ENCODE data around the gene SCAF8.
"Not testable (repeated sequence)": the region's sequence is repeated elsewhere in the genome, so short reads cannot be mapped to it uniquely, and the experiment has no call there.

Gene SCAF8

GRCh38 chr6:154773610-154774089 is 40.4 kb downstream of the SCAF8 start:
- peak; percentile 22 for DNase-seq (ENCODE audit: insufficient read length, low spot score)
- peak; percentile 93 for FAIRE-seq

GRCh38 chr6:154779157-154779556 is 45.9 kb downstream of the SCAF8 start:
- DNase-seq (ENCODE audit: insufficient read length, low spot score); FAIRE-seq: not testable (repeated sequence)

DNA sequence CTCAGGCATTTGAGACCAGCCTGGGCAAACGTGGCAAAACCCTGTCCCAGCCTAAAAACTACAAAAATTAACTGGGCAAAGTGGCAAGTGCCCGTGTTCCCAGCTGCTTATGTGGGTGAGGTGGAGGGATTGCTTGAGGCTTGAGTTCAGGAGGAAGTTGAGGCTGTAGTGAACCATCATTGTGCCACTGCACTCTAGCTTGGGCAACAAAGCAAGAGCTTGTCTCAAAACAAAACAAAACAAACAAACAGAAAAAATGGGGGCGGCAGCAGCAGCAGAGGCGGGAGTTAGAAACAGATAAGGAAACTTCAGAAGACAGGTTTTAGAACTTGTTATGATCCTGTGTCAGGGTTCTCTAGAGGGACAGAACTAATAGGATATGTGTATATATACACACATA is 49.0 kb downstream of the SCAF8 start:
- FAIRE-seq: no peak

DNA sequence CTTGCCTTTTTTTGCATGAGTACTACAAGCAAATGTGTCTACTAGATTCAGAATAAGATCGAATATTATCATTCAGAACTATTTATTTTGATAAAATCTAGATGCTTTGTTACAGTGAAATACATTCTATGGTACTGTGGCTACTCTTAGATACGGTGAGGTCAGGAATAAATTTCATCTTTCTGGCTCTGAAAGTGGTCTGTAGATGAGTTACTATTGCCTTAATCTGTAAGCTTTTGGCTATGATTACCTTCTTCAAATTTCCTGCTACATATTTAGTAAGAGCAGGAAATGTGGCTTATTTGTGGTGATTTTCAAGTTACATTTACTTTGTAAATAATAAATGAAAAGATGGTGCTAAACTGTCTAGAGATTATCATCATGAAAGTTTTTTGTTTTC is 50.0 kb downstream of the SCAF8 start:
- no peak for DNase-seq (ENCODE audit: insufficient read length, low spot score)
- peak; percentile 62 for FAIRE-seq

More for the DNA sequence above, 49.0 kb downstream of the SCAF8 start:
- no peak for DNase-seq (ENCODE audit: insufficient read length, low spot score)

DNA sequence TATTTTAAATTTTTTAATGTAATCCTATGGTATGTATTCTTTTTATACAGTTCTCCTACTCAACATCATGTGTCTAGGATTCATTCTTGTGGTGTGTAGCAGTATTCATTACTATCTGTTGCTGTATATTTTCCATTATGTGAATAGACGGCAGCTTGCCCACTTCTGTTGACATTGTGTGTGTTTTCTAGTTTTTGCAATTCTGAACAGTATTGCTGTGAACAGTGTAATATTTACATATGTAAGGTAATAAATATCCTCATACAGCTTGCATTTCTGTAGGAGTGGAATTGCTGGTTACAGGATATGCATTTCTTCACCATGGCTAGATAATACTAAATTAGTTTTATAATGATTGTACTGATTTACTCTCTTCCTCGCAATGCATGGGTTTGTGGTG is 51.9 kb downstream of the SCAF8 start:
- no peak for FAIRE-seq

GRCh38 chr6:154786144-154786868 is 53.1 kb downstream of the SCAF8 start:
- FAIRE-seq (no peak), DNase-seq (ENCODE audit: insufficient read length, low spot score) (no peak)

More for the DNA sequence above, 51.9 kb downstream of the SCAF8 start:
- no peak for DNase-seq (ENCODE audit: insufficient read length, low spot score)

DNA sequence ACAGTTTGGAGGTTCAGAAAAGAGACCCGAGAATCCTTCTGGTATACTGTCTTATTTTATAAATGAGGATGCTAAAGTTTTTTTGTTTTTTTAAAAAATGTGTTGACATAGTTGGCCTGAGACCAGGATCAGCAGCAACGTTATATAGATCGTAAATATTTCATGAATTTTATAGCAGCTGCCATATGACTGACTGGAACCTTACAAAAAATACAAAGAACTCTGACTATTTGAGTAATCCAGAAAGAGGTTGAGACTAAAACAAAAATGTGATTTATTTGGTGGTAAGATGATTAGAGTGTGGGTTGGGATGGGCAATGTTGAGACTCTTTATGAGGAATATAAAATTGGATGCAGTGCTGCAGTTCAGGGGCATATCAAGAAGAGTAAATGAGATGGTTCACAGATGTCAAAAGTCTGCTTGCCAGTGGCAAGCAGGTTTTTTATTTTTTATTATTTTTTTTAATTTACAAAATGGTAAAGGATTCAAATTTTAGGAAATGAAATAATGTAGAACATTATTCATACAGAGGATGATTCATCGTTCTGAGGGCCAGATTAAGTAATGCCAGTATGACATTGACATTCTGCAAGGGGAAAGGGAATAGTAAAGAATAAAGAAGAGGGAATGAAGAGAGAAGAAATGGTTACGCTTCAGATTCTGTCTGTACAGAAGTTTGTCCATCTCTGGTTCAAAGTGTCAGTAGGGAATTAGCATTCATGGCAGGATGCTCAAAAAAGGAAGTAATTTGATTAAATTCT is 58.5 kb downstream of the SCAF8 start:
- no peak for FAIRE-seq
- no peak for DNase-seq (ENCODE audit: insufficient read length, low spot score)

DNA sequence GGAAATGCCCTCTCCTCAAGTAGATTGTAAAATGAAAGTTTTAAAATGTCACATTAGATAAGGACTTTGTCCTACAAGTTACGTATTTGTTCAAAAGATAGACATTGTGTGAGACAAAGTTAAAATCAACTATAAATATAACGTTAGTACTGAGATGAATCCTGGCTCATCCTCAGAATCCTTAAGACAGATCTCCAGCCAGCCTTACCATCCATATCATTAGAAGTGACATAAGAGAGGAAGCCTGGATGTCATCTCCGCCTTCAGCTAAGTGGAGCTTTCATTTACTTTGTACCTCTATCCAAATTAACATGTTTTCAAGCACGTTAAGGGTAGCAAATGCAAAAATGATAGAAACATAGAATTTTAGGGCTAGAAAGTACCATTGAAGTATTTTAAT is 59.1 kb downstream of the SCAF8 start:
- peak; percentile 67 for FAIRE-seq
- no peak for DNase-seq (ENCODE audit: insufficient read length, low spot score)

- DNase-seq (ENCODE audit: insufficient read length, low spot score) (no peak), FAIRE-seq (no peak)
These were observed 59.5 kb downstream of the SCAF8 start for GRCh38 chr6:154792761-154793160.

DNA sequence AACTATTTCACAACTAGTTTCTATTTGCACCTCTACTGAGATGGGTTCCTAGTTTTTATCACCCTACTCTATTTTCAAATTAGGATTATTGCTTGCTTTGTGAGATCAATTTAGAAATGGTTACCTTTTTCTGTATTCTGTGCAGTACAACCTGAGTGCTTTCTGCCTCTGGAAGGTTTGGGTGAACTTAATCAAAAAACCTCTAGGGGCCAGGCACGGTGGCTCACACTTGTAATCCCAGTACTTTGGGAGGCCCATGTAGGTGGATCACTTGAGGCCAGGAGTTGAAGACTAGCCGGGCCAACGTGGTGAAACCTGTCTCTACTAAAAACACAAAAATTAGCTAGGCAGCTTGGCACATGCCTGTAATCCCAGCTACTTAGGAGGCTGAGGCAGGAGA is 63.3 kb downstream of the SCAF8 start:
- FAIRE-seq: no peak

DNA sequence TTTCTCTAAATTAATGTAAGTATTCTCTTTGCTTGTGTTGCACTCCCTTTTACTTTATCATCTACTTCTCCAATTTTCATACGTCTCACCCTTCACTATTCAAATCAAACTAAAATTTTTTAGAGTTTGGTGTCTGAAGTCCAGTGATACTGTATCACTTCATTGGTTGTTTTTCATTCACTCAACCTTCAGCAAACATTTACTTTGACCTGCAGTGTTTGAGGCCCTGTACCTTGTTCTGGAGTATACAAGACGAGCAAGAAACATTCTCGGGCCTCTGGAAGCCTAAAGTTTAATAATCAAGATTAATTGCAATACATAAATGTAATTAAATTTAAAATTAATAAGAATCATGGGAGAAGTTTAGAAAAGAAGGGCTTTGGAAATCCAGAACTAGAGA is 64.6 kb downstream of the SCAF8 start:
- no peak for FAIRE-seq
- no peak for DNase-seq (ENCODE audit: insufficient read length, low spot score)

More for the DNA sequence above, 63.3 kb downstream of the SCAF8 start:
- DNase-seq (ENCODE audit: insufficient read length, low spot score): no peak

DNA sequence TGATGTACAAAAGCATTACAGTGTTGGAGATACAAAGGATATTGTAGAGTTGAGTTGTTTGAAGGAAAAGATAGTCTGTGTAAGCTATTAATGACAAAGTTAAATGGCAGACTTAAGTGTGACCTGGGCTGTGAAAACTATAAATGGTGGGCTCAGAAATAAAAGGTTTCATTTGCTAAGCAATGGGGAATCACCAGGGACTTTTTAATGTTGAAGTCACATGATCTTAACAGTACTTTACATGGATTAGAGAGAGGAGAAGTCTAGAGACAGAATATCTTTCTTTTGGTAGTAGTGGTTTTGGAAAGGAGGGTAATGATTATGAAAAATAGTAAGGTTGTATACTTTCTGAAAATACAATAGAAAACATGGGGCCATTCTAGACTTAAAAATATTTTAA is 67.1 kb downstream of the SCAF8 start:
- DNase-seq (ENCODE audit: insufficient read length, low spot score) (no peak), FAIRE-seq (peak; percentile 23)

- DNase-seq (ENCODE audit: insufficient read length, low spot score): no peak
- FAIRE-seq: peak; percentile 73
These were observed 72.2 kb downstream of the SCAF8 start for GRCh38 chr6:154805288-154805911.

- DNase-seq (ENCODE audit: insufficient read length, low spot score) (no peak), FAIRE-seq (no peak)
These were observed 73.6 kb downstream of the SCAF8 start for GRCh38 chr6:154806804-154807203.

- FAIRE-seq: peak; percentile 18
- not testable (repeated sequence) for DNase-seq (ENCODE audit: insufficient read length, low spot score)
These were observed 78.4 kb downstream of the SCAF8 start for GRCh38 chr6:154811663-154812062.

GRCh38 chr6:154814063-154814462 is 80.8 kb downstream of the SCAF8 start:
- FAIRE-seq (peak; percentile 94), DNase-seq (ENCODE audit: insufficient read length, low spot score) (no peak)

DNA sequence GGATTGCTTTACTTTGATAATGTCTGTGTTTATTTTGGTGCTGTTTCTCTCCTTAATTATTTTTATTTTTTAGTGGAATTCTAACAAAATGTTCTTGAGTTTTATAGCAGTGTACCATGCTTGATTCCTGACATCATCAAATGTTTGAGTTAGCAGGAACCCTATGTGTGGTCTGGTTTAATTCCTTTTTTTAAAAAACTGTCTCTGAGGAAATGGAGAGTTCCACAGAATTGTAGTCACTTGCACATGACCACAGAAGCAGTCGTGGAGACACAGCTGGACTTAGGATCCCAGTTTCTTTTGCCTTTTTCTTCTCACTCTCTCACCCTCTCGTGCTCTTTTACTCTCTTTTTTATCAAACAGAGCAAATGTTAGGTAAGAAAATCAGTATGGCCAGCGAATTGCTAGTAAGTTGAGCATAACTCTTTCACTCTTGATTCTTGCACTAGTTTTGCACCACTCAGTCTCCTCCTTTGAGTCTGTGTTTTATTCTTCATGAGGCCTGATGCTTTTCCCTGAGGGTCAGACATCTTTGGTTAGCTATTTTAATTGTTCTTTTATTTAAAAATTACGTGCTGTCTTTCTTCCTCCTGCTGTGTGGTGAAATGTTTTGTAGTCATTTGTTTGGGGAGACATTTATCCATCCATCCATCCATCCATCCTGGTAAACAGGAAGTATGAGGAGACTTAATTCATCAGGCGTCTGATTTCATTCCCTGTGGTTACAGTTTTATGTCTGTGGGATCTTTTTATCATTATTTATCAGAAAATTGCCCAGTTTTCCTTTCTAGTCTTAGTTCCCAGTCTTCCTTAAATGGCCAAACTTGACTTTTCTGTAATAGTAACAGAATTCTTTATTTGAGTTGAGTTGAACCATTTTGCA is 83.0 kb downstream of the SCAF8 start:
- DNase-seq (ENCODE audit: insufficient read length, low spot score): no peak
- FAIRE-seq: no peak

DNA sequence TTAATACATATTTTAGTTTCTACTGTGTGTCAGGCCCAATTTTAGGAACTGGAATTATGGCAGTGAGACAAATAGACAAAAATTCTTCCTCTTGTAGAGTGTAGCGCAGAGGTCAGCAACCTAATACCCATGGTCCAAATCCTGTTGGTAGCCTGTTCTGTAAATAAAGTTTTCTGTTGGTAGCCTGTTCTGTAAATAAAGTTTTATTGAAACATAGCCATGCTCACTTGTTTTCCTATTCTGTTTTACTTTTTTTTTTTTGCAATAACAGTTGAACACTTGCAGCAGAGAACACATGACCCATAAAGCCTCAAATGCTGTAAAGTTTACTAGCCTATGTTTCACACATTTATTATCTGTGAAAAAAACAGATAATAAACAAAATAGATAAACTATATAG is 87.9 kb downstream of the SCAF8 start:
- no peak for DNase-seq (ENCODE audit: insufficient read length, low spot score)
- no peak for FAIRE-seq

DNA sequence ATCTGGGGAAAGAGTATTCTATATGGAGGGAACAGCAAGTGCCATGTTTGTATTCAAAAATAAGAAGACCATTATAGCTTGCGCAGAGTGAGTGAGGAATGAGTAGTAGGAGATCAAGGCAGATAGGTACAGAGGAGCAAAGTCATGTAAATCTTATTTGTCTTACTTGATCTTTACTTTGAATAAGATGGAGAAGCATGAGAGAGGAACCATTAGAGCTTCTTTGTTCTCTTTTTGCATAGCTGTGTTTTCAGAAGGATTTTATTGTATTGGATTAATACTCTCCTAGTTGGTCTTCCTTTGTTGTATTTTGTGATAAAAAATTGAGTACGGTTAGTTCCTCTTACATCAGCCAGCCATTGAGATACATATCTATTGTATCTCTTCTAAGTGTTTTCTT is 88.4 kb downstream of the SCAF8 start:
- no peak for FAIRE-seq

GRCh38 chr6:154822947-154823558 is 89.8 kb downstream of the SCAF8 start:
- DNase-seq (ENCODE audit: insufficient read length, low spot score): no peak
- no peak for FAIRE-seq

More for the DNA sequence above, 88.4 kb downstream of the SCAF8 start:
- DNase-seq (ENCODE audit: insufficient read length, low spot score): no peak

All from GM19239 (cell line).